Measurements from ENCODE around the gene PCCB.

PCCB gene

GRCh38 chr3:136336329-136337100, 86.4 kb downstream of the PCCB start:
- H2BK120ac ChIP-seq (ENCODE audit: low read depth, low read length), result no peak overlapping the region
- H2BK12ac ChIP-seq (ENCODE audit: low read length in 2 of 2), result no peak overlapping the region
- no peak overlapping the region for H3K4ac ChIP-seq (ENCODE audit: low read depth in 1 of 2, low read length in 2 of 2)
- H3K9me3 ChIP-seq (ENCODE audit: control insufficient read depth, low read length), result no peaks in the 10 kb centered on the region
- no peak overlapping the region for H3K23ac ChIP-seq (ENCODE audit: low read length in 2 of 2)
- H2BK15ac ChIP-seq (ENCODE audit: low read depth, poor library complexity, severe bottlenecking), result no peak overlapping the region
- H3K14ac ChIP-seq (ENCODE audit: low read length in 2 of 2), result no peak overlapping the region
- no peak overlapping the region for H3K4me2 ChIP-seq (ENCODE audit: low read length, poor library complexity, severe bottlenecking)
- WGBS, result 97% methylated on average over 3 of the region's 4 CpGs
- H2AK5ac ChIP-seq (ENCODE audit: low read length, severe bottlenecking), result no peak overlapping the region
- peak overlapping the region; percentile 38 for H3K9ac ChIP-seq (ENCODE audit: low read length)
- DNase-seq, result no peak
- peaks cover 6% of the 10 kb centered on the region for H3K79me1 ChIP-seq (replicated peaks; ENCODE audit: low read length, poor library complexity, severe bottlenecking)
- H2AFZ ChIP-seq (ENCODE audit: low read depth, low read length), result no peak overlapping the region
- H3K27me3 ChIP-seq (ENCODE audit: control insufficient read depth in 1 of 2, insufficient read depth in 1 of 2, low read length in 2 of 2), result no peaks in the 10 kb centered on the region
- no peak overlapping the region for H2BK5ac ChIP-seq (ENCODE audit: low read depth, low read length, poor library complexity, severe bottlenecking)
- no peak overlapping the region for H3K27ac ChIP-seq (ENCODE audit: low read length, poor library complexity, severe bottlenecking)
- H4K8ac ChIP-seq (ENCODE audit: low read length), result no peak overlapping the region
- H3K4me3 ChIP-seq (ENCODE audit: insufficient read depth in 1 of 2, low read depth in 1 of 2, low read length in 2 of 2), result peak overlapping the region in 1 of 2 experiments; percentile 42
- peaks cover 4% of the 10 kb centered on the region for H3K4me1 ChIP-seq (ENCODE audit: control insufficient read depth, insufficient read depth, low read depth, low read length)
- no peak overlapping the region for H4K91ac ChIP-seq (ENCODE audit: low read length)
- no peak overlapping the region for H3K18ac ChIP-seq (ENCODE audit: low read depth in 1 of 2, low read length in 2 of 2)
- peaks cover 23 to 73% of the 10 kb centered on the region in 2 experiments for H3K36me3 ChIP-seq (ENCODE audit: control insufficient read depth in 1 of 2, insufficient read depth in 2 of 2, low read depth in 1 of 2, low read length in 2 of 2)

DNA sequence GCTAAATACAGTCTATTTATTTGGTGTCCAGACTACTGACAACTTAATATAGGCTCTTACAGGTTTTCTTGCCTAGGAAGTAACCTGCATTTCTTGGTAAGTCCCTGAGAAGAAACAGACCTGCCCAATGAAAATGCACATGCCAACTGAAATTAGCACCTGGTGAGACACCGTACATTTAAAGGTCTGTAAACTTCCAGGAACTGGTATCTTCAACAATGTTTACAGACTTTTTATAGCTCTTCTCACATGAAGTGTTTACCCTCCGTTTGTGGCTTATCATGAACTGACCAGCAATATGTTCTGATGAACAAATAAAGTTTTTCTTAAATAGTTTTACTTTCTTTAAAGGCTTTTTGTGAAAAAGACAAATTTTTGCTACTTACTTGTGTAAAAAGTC, 93.3 kb downstream of the PCCB start:
- Histone ChIP-seq H3K9ac (ENCODE audit: low read length) (no peak overlapping the region), H3K4ac (ENCODE audit: low read depth in 1 of 2, low read length in 2 of 2) (no peak overlapping the region), H2BK15ac (ENCODE audit: low read depth, poor library complexity, severe bottlenecking) (no peak overlapping the region), H2AFZ (ENCODE audit: low read depth, low read length) (no peak overlapping the region), H3K27me3 (ENCODE audit: control insufficient read depth in 1 of 2, insufficient read depth in 1 of 2, low read length in 2 of 2) (no peaks in the 10 kb centered on the region), H3K23ac (ENCODE audit: low read length in 2 of 2) (no peak overlapping the region), H3K4me2 (ENCODE audit: low read length, poor library complexity, severe bottlenecking) (no peak overlapping the region), H3K9me3 (ENCODE audit: control insufficient read depth, low read length) (no peaks in the 10 kb centered on the region), H2BK120ac (ENCODE audit: low read depth, low read length) (no peak overlapping the region), H2BK5ac (ENCODE audit: low read depth, low read length, poor library complexity, severe bottlenecking) (no peak overlapping the region), H2BK12ac (ENCODE audit: low read length in 2 of 2) (no peak overlapping the region), H3K18ac (ENCODE audit: low read depth in 1 of 2, low read length in 2 of 2) (no peak overlapping the region), H2AK5ac (ENCODE audit: low read length, severe bottlenecking) (no peak overlapping the region), H4K8ac (ENCODE audit: low read length) (no peak overlapping the region), H4K91ac (ENCODE audit: low read length) (no peak overlapping the region), H3K4me3 (ENCODE audit: insufficient read depth in 1 of 2, low read depth in 1 of 2, low read length in 2 of 2) (no peak overlapping the region), H3K4me1 (ENCODE audit: control insufficient read depth, insufficient read depth, low read depth, low read length) (peaks cover 2% of the 10 kb centered on the region), H3K36me3 (ENCODE audit: control insufficient read depth in 1 of 2, insufficient read depth in 2 of 2, low read depth in 1 of 2, low read length in 2 of 2) (peaks cover 8 to 66% of the 10 kb centered on the region in 2 experiments), H3K14ac (ENCODE audit: low read length in 2 of 2) (no peak overlapping the region), H3K27ac (ENCODE audit: low read length, poor library complexity, severe bottlenecking) (no peak overlapping the region), H3K79me1 (replicated peaks; ENCODE audit: low read length, poor library complexity, severe bottlenecking) (peaks cover 6% of the 10 kb centered on the region)
- DNase-seq, result no peak
- WGBS, result 0% methylated on average over 1 of the region's 2 CpGs

GRCh38 chr3:136343873-136344555, 93.9 kb downstream of the PCCB start:
- no peak overlapping the region for H3K4ac ChIP-seq (ENCODE audit: low read depth in 1 of 2, low read length in 2 of 2)
- H3K4me1 ChIP-seq (ENCODE audit: control insufficient read depth, insufficient read depth, low read depth, low read length), result peaks cover 2% of the 10 kb centered on the region
- WGBS, result 0% methylated on average over 3 of the region's 5 CpGs

GRCh38 chr3:136346486-136346885, 96.3 kb downstream of the PCCB start:
- H2BK120ac ChIP-seq (ENCODE audit: low read depth, low read length), result no peak overlapping the region
- no peak for DNase-seq

More at GRCh38 chr3:136343873-136344555, 93.9 kb downstream of the PCCB start:
- no peak overlapping the region for H4K91ac ChIP-seq (ENCODE audit: low read length)
- H4K8ac ChIP-seq (ENCODE audit: low read length), result no peak overlapping the region
- DNase-seq, result peak; percentile 98
- H2BK12ac ChIP-seq (ENCODE audit: low read length in 2 of 2), result no peak overlapping the region
- H2BK5ac ChIP-seq (ENCODE audit: low read depth, low read length, poor library complexity, severe bottlenecking), result no peak overlapping the region
- peak overlapping the region; percentile 3 for H3K27ac ChIP-seq (ENCODE audit: low read length, poor library complexity, severe bottlenecking)
- H3K4me2 ChIP-seq (ENCODE audit: low read length, poor library complexity, severe bottlenecking), result no peak overlapping the region
- peaks cover 10 to 66% of the 10 kb centered on the region in 2 experiments for H3K36me3 ChIP-seq (ENCODE audit: control insufficient read depth in 1 of 2, insufficient read depth in 2 of 2, low read depth in 1 of 2, low read length in 2 of 2)
- peak overlapping the region in 1 of 2 experiments; percentile 14 for H3K4me3 ChIP-seq (ENCODE audit: insufficient read depth in 1 of 2, low read depth in 1 of 2, low read length in 2 of 2)
- no peak overlapping the region for H2AFZ ChIP-seq (ENCODE audit: low read depth, low read length)
- H2AK5ac ChIP-seq (ENCODE audit: low read length, severe bottlenecking), result peak overlapping the region; percentile 44
- H3K9ac ChIP-seq (ENCODE audit: low read length), result peak overlapping the region; percentile 11
- no peak overlapping the region for H2BK15ac ChIP-seq (ENCODE audit: low read depth, poor library complexity, severe bottlenecking)
- H3K23ac ChIP-seq (ENCODE audit: low read length in 2 of 2), result no peak overlapping the region
- H3K9me3 ChIP-seq (ENCODE audit: control insufficient read depth, low read length), result no peaks in the 10 kb centered on the region
- H3K27me3 ChIP-seq (ENCODE audit: control insufficient read depth in 1 of 2, insufficient read depth in 1 of 2, low read length in 2 of 2), result no peaks in the 10 kb centered on the region
- H2BK120ac ChIP-seq (ENCODE audit: low read depth, low read length), result peak overlapping the region; percentile 49
- peaks cover 6% of the 10 kb centered on the region for H3K79me1 ChIP-seq (replicated peaks; ENCODE audit: low read length, poor library complexity, severe bottlenecking)
- H3K14ac ChIP-seq (ENCODE audit: low read length in 2 of 2), result no peak overlapping the region
- H3K18ac ChIP-seq (ENCODE audit: low read depth in 1 of 2, low read length in 2 of 2), result peak overlapping the region in 1 of 2 experiments; percentile 54

More at GRCh38 chr3:136346486-136346885, 96.3 kb downstream of the PCCB start:
- Histone ChIP-seq H4K8ac (ENCODE audit: low read length) (no peak overlapping the region), H2AFZ (ENCODE audit: low read depth, low read length) (no peak overlapping the region), H3K9ac (ENCODE audit: low read length) (no peak overlapping the region), H3K9me3 (ENCODE audit: control insufficient read depth, low read length) (no peaks in the 10 kb centered on the region), H3K18ac (ENCODE audit: low read depth in 1 of 2, low read length in 2 of 2) (no peak overlapping the region), H3K14ac (ENCODE audit: low read length in 2 of 2) (no peak overlapping the region), H3K27me3 (ENCODE audit: control insufficient read depth in 1 of 2, insufficient read depth in 1 of 2, low read length in 2 of 2) (no peaks in the 10 kb centered on the region), H2BK5ac (ENCODE audit: low read depth, low read length, poor library complexity, severe bottlenecking) (no peak overlapping the region), H2AK5ac (ENCODE audit: low read length, severe bottlenecking) (no peak overlapping the region), H3K23ac (ENCODE audit: low read length in 2 of 2) (no peak overlapping the region), H3K4me1 (ENCODE audit: control insufficient read depth, insufficient read depth, low read depth, low read length) (peaks cover 10% of the 10 kb centered on the region), H3K4me2 (ENCODE audit: low read length, poor library complexity, severe bottlenecking) (no peak overlapping the region), H2BK12ac (ENCODE audit: low read length in 2 of 2) (no peak overlapping the region), H4K91ac (ENCODE audit: low read length) (no peak overlapping the region), H3K36me3 (ENCODE audit: control insufficient read depth in 1 of 2, insufficient read depth in 2 of 2, low read depth in 1 of 2, low read length in 2 of 2) (peaks cover 7 to 50% of the 10 kb centered on the region in 2 experiments), H3K4ac (ENCODE audit: low read depth in 1 of 2, low read length in 2 of 2) (no peak overlapping the region), H3K4me3 (ENCODE audit: insufficient read depth in 1 of 2, low read depth in 1 of 2, low read length in 2 of 2) (no peak overlapping the region), H3K27ac (ENCODE audit: low read length, poor library complexity, severe bottlenecking) (no peak overlapping the region), H2BK15ac (ENCODE audit: low read depth, poor library complexity, severe bottlenecking) (no peak overlapping the region), H3K79me1 (replicated peaks; ENCODE audit: low read length, poor library complexity, severe bottlenecking) (peaks cover 6% of the 10 kb centered on the region)
- 100% methylated on average over 2 of the region's 5 CpGs for WGBS
